ENCODE data around the gene PTPRK.

PTPRK gene

GRCh38 chr6:128336436-128337095 lies 183.8 kb downstream of the PTPRK start:
- no peak for DNase-seq

GRCh38 chr6:128335963-128336362 lies 184.4 kb downstream of the PTPRK start:
- DNase-seq, result no peak

- no peak for DNase-seq
These were observed 186.7 kb downstream of the PTPRK start for GRCh38 chr6:128333581-128334223.

GRCh38 chr6:128327890-128328289 lies 192.5 kb downstream of the PTPRK start:
- DNase-seq, result no peak

GRCh38 chr6:128323011-128323410 lies 197.4 kb downstream of the PTPRK start:
- DNase-seq, result no peak

- no peak for DNase-seq
These were observed 200.5 kb downstream of the PTPRK start for GRCh38 chr6:128319946-128320345.

- no peak for DNase-seq
These were observed 201.2 kb downstream of the PTPRK start for GRCh38 chr6:128319157-128319556.

GRCh38 chr6:128316258-128316929 lies 204.0 kb downstream of the PTPRK start:
- DNase-seq, result no peak

GRCh38 chr6:128314190-128314589 lies 206.2 kb downstream of the PTPRK start:
- no peak for DNase-seq

- no peak for DNase-seq
These were observed 208.3 kb downstream of the PTPRK start for GRCh38 chr6:128311944-128312570.

GRCh38 chr6:128310451-128310850 lies 209.9 kb downstream of the PTPRK start:
- no peak for DNase-seq

GRCh38 chr6:128307671-128308070 lies 212.7 kb downstream of the PTPRK start:
- no peak for DNase-seq

GRCh38 chr6:128305976-128306375 lies 214.4 kb downstream of the PTPRK start:
- DNase-seq, result no peak

GRCh38 chr6:128305228-128305627 lies 215.2 kb downstream of the PTPRK start:
- no peak for DNase-seq

- no peak for DNase-seq
These were observed 216.5 kb downstream of the PTPRK start for GRCh38 chr6:128303870-128304269.

- DNase-seq, result no peak
These were observed 217.5 kb downstream of the PTPRK start for GRCh38 chr6:128302942-128303341.

GRCh38 chr6:128295670-128296069 lies 224.7 kb downstream of the PTPRK start:
- no peak for DNase-seq

GRCh38 chr6:128290221-128290620 lies 230.2 kb downstream of the PTPRK start:
- no peak for DNase-seq

- no peak for DNase-seq
These were observed 236.3 kb downstream of the PTPRK start for GRCh38 chr6:128284128-128284527.

GRCh38 chr6:128282961-128283360 lies 237.4 kb downstream of the PTPRK start:
- DNase-seq, result no peak

GRCh38 chr6:128280960-128281359 lies 239.4 kb downstream of the PTPRK start:
- no peak for DNase-seq

- no peak for DNase-seq
These were observed 240.3 kb downstream of the PTPRK start for GRCh38 chr6:128280066-128280465.

GRCh38 chr6:128278836-128279235 lies 241.6 kb downstream of the PTPRK start:
- no peak for DNase-seq

- DNase-seq, result no peak
These were observed 243.0 kb downstream of the PTPRK start for GRCh38 chr6:128277379-128277778.

Measured in NCI-H1092 treated with DMSO at 0.1 percent for 48 hours (cell line).